ENCODE measurements around the gene RTEL1. TPM values are rescaled to one million over a fixed set of nuclear protein-coding genes. Genes with fewer than 3 reads are reported as not detected.
A peak's percentile ranks its signal among the peaks of the same experiment; 100 is the strongest.

Gene RTEL1
- total RNA-seq, 1 experiment from 2014 or later = 33.4 TPM

DNA sequence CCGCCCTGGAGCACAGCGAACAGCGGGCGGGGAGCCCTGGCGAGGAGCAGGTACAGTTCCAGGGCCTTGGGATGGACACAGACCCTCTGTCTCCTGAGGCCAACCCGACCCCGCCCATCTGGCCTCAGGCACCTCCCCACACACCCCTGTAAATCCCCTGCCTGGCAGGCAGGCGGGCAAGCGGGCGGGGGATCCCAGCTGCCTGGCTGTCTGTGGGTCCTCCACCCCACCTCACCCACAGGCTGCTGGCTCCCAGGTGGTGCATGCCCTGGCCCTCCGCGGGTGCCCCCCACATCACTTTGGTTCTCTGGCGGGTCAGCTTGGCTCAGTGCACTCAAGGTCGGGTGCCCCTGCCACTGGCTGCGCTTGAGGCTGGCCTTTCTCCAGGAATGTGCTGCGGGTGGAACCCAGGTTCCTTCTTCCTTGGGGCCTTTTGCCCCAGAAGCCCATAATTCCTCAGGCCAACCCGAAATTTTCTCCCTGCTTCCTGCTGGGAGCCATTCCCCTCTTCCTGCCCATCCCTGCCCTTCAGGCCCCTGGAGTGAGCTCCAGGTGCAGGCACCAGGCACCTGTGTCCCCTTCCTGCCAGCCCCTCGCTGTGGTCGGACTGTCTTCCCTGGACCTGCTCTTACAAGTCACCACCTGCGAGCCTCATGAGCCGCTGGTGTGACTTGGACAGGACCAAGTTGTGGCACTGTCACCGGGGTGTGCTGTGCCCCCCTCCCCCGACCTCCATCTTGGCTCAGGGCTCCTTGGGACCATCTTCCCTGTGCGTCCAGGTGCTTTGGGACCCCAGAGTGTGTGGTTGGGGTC, 33.0 kb downstream of the RTEL1 start:
- Histone ChIP-seq H2BK5ac (ENCODE audit: insufficient read length, low read length) (no peak overlapping the region), H3K4me1 (ENCODE audit: insufficient read depth, low read length) (no peaks in the 10 kb centered on the region), H2BK15ac (ENCODE audit: low read depth, low read length) (no peak overlapping the region), H2AK5ac (ENCODE audit: insufficient read length, low read length) (no peak overlapping the region), H3K9ac (ENCODE audit: extremely low read depth, insufficient read length, low read length) (no peak overlapping the region), H4K20me1 (ENCODE audit: control insufficient read depth, insufficient read depth, insufficient read length) (no peaks in the 10 kb centered on the region), H2BK20ac (ENCODE audit: low read depth, low read length, poor library complexity, severe bottlenecking) (no peak overlapping the region), H3K23ac (ENCODE audit: insufficient read length, low read depth, low read length) (no peak overlapping the region), H3K27me3 (ENCODE audit: insufficient read depth, low read length) (no peaks in the 10 kb centered on the region), H3K14ac (ENCODE audit: insufficient read depth, low read length) (no peak overlapping the region; the same call in 1 of the 2 replicates), H3K79me1 (ENCODE audit: insufficient read depth, low read depth, low read length, poor library complexity, severe bottlenecking) (no peaks in the 10 kb centered on the region), H3K18ac (ENCODE audit: insufficient read length, low read depth, low read length) (no peak overlapping the region), H2BK120ac (ENCODE audit: low read depth, low read length, poor library complexity, severe bottlenecking) (no peak overlapping the region), H2AFZ (ENCODE audit: low read length) (no peak overlapping the region), H3K56ac (ENCODE audit: insufficient read length, low read depth, low read length) (no peak overlapping the region), H4K8ac (replicated peaks; ENCODE audit: insufficient read length, low read depth, low read length) (no peak overlapping the region), H3K4me2 (ENCODE audit: insufficient read depth, insufficient read length, low read length) (no peak overlapping the region), H3K4ac (ENCODE audit: low read depth, low read length) (no peak overlapping the region), H3K9me3 (ENCODE audit: control insufficient read depth, low read depth, low read length) (no peaks in the 10 kb centered on the region), H4K91ac (ENCODE audit: insufficient read length, low read depth, low read length) (no peak overlapping the region), H2BK12ac (ENCODE audit: insufficient read length, low read depth, low read length) (no peak overlapping the region), H4K5ac (ENCODE audit: insufficient read length, low read depth, low read length) (no peak overlapping the region), H3K79me2 (ENCODE audit: insufficient read depth, low read length) (no peaks in the 10 kb centered on the region), H3K27ac (ENCODE audit: insufficient read length, low read depth, low read length) (no peak overlapping the region), H3K23me2 (ENCODE audit: insufficient read length, low read depth, low read length, poor library complexity, severe bottlenecking) (no peaks in the 10 kb centered on the region), H3T11ph (ENCODE audit: low read length) (no peak overlapping the region)
- peak overlapping the region in 2 of 3 experiments; percentile 60 to 88; a peak in 4 of 7 replicates for H3K27ac Mint-ChIP-seq
- H3K36me3 Mint-ChIP-seq (ENCODE audit: insufficient read depth in 1 of 3, low read depth in 3 of 3) = peaks cover 14 to 20% (median 17%) of the 10 kb centered on the region in 3 experiments; a peak in 6 of 7 replicates
- DNase-seq = no peak
- peaks cover 3 to 5% of the 10 kb centered on the region in 2 experiments; a peak in 3 of 5 replicates for H3K9me3 Mint-ChIP-seq
- TF ChIP-seq, protein P1, sequence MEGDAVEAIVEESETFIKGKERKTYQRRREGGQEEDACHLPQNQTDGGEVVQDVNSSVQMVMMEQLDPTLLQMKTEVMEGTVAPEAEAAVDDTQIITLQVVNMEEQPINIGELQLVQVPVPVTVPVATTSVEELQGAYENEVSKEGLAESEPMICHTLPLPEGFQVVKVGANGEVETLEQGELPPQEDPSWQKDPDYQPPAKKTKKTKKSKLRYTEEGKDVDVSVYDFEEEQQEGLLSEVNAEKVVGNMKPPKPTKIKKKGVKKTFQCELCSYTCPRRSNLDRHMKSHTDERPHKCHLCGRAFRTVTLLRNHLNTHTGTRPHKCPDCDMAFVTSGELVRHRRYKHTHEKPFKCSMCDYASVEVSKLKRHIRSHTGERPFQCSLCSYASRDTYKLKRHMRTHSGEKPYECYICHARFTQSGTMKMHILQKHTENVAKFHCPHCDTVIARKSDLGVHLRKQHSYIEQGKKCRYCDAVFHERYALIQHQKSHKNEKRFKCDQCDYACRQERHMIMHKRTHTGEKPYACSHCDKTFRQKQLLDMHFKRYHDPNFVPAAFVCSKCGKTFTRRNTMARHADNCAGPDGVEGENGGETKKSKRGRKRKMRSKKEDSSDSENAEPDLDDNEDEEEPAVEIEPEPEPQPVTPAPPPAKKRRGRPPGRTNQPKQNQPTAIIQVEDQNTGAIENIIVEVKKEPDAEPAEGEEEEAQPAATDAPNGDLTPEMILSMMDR (conservative IDR thresholded peaks at IDR 0.05) = no peak
- peaks cover 3% of the 10 kb centered on the region for H3K27me3 Mint-ChIP-seq (ENCODE audit: low read depth)
- no peak overlapping the region for H3K4me3 Mint-ChIP-seq
- WGBS (ENCODE audit: extremely low coverage, insufficient read length, low lambda C conversion rate) = no CpG with 5 or more reads among the region's 24 CpGs
- peaks cover under 1 to 2% of the 10 kb centered on the region in 2 experiments for H3K4me1 Mint-ChIP-seq
